Measurements from ENCODE around the gene RUFY2.
"Not testable (repeated sequence)": the region's sequence is repeated elsewhere in the genome, so short reads cannot be mapped to it uniquely, and the experiment has no call there.

RUFY2 gene

GRCh38 chr10:68331455-68332258 is 75.4 kb downstream of the RUFY2 start, which contains the start of gene HNRNPH3:
Gene HNRNPH3, plus strand, starts transcription at chr10:68332064. Its CDS starts 5,158 bp downstream, at chr10:68337222.
- CTCF ChIA-PET: interaction anchor here (1.8 to 2.7 kb wide), 2 partner anchors 10 to 17 kb away, joined by 4 to 7 read pairs; no protein-coding TSS in a partner anchor
- DNase-seq (ENCODE audit: extremely low spot score): peak; percentile 97
- TF ChIP-seq CTCF (IDR thresholded peaks at IDR 0.05; ENCODE audit: control extremely low read depth, extremely low read depth, low read depth, missing control alignments): no peak
- POLR2A ChIA-PET: interaction anchor here (0.6 to 1.2 kb wide), 7 partner anchors 17 to 448 kb away, joined by 3 to 8 read pairs (median 3); partner anchors contain the start of gene SIRT1

- ChIA-PET CTCF (interaction anchor here (2.7 kb wide), 1 partner anchor 17 kb away, joined by 7 read pairs; no protein-coding TSS in a partner anchor), POLR2A (interaction anchor here (0.7 to 1.2 kb wide), 3 partner anchors 263 to 447 kb away, joined by 3 to 8 read pairs (median 4); partner anchors contain the start of gene SIRT1)
- TF ChIP-seq CTCF (IDR thresholded peaks at IDR 0.05; ENCODE audit: control extremely low read depth, extremely low read depth, low read depth, missing control alignments): no peak
- no peak for DNase-seq (ENCODE audit: extremely low spot score)
Measured at GRCh38 chr10:68330852-68331454, 76.1 kb downstream of the RUFY2 start.

- ChIA-PET CTCF (interaction anchor here (0.7 to 2.7 kb wide), 6 partner anchors 15 to 474 kb away, joined by 3 to 7 read pairs (median 4); partner anchors contain the start of gene RUFY2), POLR2A (no interaction called here)
- TF ChIP-seq CTCF (IDR thresholded peaks at IDR 0.05; ENCODE audit: control extremely low read depth, extremely low read depth, low read depth, missing control alignments): no peak
- DNase-seq (ENCODE audit: extremely low spot score): no peak
Measured at GRCh38 chr10:68329506-68329861, 77.6 kb downstream of the RUFY2 start.

GRCh38 chr10:68327889-68328786 is 78.9 kb downstream of the RUFY2 start:
- no peak for TF ChIP-seq CTCF (IDR thresholded peaks at IDR 0.05; ENCODE audit: control extremely low read depth, extremely low read depth, low read depth, missing control alignments)
- POLR2A ChIA-PET: no interaction called here
- CTCF ChIA-PET: no interaction called here
- DNase-seq (ENCODE audit: extremely low spot score): peak; percentile 19

GRCh38 chr10:68324396-68324795 is 82.7 kb downstream of the RUFY2 start:
- DNase-seq (ENCODE audit: extremely low spot score); POLR2A ChIA-PET: not testable (repeated sequence)
- CTCF ChIA-PET: interaction anchor here (1.4 to 3.4 kb wide), 3 partner anchors 10 to 112 kb away, joined by 3 to 21 read pairs (median 11); no protein-coding TSS in a partner anchor

- ChIA-PET CTCF (interaction anchor here (1.4 to 1.7 kb wide), 2 partner anchors 15 to 106 kb away, joined by 5 read pairs; no protein-coding TSS in a partner anchor), POLR2A (no interaction called here)
- TF ChIP-seq CTCF (IDR thresholded peaks at IDR 0.05; ENCODE audit: control extremely low read depth, extremely low read depth, low read depth, missing control alignments): no peak
- DNase-seq (ENCODE audit: extremely low spot score): no peak
Measured at GRCh38 chr10:68318331-68319059, 88.6 kb downstream of the RUFY2 start.
